Measurements from ENCODE around the gene ETV6. TPM values are rescaled to one million over a fixed set of nuclear protein-coding genes. Genes with fewer than 3 reads are reported as not detected.

ETV6 gene
- total RNA-seq, 1 donor from 2014 or later = 7.3 TPM

DNA sequence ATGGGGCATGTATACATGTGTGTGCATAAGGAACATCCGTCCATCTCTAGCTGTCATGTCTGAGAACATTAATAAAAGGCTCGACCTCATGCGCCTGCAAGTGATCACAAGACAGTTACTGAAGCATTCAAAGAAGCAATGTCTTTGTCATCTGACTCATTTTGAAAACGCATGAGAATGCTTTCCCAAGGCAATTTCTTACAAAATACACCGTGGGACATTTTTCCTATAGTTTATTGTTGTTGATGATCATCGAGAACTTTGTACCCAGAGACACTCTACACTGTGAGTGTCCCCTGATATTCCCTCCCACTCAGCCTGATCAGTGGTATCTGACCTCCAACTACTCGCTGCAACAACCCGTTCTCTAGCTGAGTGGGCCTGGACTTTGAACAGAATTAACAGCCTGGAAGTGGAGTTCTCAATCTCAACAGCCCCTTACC lies 68.1 kb downstream of the ETV6 start:
- peak in 1 of 2 donors; percentile 19 for DNase-seq (ENCODE audit: low read depth in 2 of 2)

DNA sequence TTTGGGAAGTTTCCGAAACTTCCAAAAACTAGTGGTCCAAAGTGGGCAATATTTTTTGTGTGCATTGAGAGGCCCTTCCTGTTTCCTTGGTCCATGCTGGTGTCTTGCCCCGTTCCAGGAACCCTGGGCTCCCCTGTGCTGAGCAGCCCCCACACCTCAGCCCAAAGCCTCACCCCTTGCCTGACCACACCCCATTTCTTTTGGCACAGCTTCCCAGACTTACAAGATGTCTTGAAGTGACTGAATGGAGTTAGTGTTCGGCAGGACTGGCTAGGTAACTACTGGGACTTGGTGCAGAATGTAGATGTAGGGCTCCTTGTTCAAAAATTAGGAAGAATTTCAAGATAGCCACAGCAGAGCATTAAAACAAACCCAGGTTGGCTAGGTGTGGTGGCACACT lies 68.6 kb downstream of the ETV6 start:
- no peak for DNase-seq (ENCODE audit: low read depth in 2 of 2)

DNA sequence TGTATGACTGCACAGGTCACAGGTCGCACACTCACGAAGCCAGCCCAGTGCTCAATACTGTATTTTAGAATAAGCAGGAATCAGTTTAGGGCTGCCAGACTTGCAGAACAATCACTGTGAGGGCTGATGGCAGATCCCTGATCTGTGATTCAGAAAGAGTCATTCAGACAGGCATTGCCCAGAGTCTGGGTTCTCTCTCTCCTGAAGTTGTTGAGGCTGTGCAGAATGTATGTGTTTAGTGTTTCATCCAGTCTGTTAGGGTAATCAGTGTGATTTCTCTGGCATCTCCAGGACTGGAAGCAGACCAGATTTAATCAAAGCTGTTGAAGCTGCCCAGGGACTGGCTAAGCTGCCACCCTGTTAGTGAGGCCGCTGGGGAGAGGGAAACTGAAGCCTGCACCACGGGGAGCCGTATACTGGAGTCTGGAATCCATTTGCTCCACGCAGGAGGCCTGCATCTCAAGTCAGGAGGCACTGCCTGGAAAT lies 69.3 kb downstream of the ETV6 start:
- DNase-seq (ENCODE audit: low read depth in 2 of 2) = peak in 1 of 2 donors; percentile 81

DNA sequence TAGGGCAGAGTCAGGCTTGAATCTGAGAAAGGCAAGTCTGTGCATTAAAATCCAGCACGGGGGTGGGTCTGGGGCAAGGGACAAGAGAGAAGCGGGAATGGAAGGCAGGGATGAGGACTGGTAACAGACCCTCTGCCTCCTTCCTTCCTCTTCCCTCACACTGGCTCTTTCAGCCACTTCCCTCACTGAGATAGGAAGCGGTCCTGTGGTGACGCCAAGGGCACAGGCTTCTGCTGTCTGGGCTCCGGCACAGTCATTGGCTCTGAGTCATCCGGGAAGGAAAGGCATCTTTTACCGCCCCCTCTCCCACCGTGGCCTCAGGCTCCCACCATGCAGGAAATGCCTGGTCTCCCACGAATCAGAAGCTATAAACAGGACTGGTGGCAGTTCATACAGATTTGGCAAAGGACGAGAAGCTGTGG lies 70.2 kb downstream of the ETV6 start:
- peak; percentile 83 to 96 for DNase-seq (ENCODE audit: low read depth in 2 of 2)

DNA sequence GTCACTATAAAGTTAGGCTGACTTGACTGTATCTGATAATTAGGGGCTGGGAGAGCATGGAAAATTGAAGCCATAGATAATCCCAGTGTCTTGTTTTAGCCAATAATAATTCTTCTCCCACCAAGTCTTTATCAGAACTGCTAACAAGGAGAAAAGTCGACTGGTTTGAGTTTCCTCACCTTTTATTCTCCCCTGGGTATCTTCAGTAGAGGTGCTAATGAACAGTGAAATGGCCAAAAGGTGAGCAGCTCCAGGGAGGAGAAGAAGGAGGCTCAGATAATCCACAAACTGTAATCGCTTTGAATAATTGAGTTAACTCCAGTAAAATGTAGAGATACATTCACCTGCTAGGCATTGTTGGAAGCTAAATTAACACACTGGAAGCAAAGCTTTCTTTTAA lies 72.6 kb downstream of the ETV6 start:
- no peak for DNase-seq (ENCODE audit: low read depth in 2 of 2)

DNA sequence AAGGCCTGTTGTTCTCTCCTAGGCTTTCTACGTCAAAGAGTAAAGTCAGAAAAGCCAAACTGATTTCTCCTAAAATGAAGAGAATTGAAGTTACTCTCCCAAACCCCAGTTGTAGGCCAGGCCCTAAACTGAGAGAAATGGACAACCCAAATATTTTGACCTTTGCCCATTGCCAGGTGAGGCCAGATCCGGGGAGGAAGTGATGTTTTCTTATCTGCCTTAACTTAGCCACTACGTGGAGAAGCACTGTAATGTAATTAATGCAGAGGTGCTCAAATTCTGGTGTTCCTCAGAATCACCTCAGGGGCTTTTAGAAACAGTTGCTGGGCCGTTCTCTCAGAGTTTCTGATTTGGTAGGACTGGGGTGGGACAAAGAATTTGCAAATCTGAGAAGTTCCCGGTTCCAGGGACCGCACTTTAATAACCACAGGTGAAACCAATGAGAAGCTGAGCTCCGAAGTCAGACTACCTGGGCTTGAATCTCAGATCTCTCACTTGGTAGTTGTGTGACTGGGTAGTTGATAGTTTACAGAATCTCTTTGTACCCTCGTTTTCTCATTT lies 73.2 kb downstream of the ETV6 start:
- no peak for DNase-seq (ENCODE audit: low read depth in 2 of 2)

DNA sequence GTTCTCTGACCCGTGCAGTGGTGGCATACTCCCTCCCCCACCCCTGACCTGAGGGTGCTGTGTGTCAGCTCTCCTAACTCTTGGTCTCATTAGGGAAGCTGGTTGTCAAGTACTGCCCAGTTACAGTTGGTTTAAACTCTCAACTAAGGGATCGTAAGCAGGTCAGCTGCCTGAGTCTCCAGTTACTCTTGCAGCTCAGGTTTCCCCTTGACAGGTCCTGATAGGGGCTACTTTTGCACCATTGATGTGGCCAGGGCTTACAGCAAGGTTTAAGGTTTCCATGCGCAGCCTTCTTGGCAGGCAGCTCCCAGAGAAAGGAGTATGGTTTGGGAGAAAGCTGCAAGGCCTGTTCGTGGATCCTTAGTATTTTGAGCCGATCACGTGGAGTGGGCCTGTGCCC lies 74.5 kb downstream of the ETV6 start:
- no peak for DNase-seq (ENCODE audit: low read depth in 2 of 2)

DNA sequence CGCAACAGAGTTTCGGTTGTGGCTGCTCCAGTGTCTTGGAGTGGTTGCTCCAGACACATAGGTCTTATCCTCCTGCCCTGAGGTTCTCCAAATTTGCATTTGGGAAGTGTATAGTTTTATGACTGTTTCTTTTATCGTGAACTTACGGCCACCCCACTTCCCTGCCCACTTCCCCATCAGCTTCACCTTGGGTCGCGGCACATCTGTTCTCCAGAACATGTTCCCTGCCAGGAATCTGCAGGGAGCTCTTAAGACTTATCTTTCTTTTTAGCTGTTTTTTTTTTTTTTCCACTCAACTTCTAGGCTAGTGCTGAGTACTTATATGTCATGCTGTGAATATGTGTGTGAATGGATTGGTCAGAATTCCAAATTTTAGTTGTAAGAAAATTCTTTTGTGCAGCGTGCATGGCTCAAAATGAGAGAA lies 75.4 kb downstream of the ETV6 start:
- peak in 1 of 2 donors; percentile 49 for DNase-seq (ENCODE audit: low read depth in 2 of 2)

DNA sequence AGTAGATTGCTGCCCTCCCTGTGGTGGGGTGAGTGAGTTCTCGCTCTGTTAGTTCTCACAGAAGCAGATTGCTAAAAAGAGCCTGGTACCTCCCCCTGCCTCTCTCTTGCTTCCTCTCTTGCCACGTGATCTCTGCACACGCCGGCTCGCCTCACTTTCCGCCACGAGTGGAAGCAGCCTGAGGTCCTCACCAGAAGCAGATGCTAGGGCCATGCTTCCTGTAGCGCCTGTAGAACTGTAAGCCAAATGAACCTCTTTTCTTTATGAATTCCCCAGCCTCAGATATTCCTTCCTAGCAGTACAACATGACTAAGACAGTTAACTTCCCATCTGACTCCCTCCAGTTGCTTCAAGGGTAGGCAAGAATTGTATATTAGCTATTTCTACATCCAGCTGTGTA lies 76.2 kb downstream of the ETV6 start:
- no peak for DNase-seq (ENCODE audit: low read depth in 2 of 2)

DNA sequence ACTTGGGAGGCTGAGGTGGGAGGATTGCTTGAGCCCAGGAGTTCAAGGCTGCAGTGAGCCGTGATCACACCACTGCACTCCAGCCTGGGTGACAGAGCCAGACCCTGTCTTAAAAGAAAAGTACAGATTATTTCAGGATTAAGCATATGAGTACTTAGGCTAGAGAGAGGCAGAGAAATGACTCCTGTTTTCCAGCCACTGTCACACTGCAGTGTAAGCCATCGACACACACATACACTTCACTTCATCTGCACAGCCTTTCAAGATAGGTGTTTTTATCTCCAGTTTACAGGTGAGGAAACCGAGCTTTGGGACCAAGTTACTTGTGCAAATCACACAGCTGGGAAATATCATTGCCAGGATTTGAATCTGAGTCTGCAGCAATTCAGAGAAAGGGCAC lies 77.2 kb downstream of the ETV6 start:
- no peak for DNase-seq (ENCODE audit: low read depth in 2 of 2)

DNA sequence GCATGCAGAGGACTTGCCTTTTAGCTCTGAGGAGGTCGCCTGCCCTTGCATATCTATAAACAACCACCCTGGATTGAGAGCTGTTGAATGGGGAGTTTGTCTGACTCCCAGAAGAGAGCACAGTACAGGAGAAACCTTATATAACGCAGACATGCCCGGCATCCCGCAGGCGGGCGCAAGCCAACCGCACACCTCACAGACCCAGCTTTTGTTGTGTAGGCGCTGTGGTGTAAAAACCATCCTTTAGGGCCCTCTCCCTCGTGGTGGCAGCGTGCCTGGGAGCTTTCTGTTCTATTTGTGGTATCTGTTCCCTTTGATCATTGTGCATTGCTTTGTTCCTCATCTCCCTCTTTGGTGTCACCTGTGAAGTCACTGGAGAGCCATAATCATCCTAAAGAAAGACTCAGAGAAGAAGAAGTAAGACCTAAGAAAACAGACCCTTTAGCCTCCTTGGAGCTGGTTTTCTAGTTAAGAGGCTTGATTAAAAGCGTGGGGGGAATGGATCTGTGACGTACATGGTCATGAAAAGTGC lies 77.7 kb downstream of the ETV6 start:
- DNase-seq (ENCODE audit: low read depth in 2 of 2) = no peak

DNA sequence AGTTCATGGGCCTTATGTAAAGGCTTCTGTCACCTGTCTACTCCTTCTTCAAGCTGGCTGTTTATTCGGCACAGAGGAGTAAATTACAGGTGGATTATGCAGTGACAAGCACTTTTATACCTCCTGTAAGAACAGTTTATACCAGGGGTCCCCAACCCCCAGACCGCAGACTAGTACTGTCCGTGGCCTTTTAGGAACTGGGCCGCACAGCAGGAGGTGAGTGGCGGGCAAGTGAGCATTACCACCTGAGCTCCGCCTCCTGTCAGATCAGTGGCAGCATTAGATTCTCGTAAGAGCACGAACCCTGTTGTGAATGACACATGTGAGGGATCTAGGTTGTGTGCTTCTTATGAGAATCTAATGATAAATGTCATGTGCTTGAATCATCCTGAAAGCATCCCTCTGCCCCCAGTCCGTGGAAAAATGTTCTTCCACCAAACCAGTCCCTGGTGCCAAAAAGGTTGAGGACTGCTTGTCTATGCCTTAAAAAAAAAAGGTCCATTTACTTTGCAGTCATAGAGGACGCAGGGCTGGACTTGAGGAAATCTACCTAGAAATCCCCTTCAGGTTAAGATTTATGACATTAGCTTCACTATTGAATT lies 78.8 kb downstream of the ETV6 start:
- no peak for DNase-seq (ENCODE audit: low read depth in 2 of 2)

DNA sequence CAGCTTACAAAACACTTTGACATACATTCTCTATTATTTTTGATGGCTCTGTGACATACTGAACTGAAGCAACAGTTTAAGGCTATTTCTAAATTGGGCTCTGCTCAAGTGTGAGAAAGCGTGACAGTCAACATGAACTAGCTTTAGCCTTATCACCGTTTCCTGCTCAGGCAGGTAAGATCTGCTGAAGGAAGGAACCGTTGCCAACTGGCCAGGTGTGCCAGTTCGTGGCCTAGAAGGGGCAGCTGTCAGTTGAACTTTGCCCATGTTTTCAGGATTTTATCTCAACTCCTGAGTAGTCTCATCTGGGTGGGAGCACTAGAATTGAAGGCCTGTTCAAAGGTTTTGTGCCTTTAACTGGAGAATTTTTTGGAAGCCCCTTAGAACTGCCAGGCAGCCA lies 79.5 kb downstream of the ETV6 start:
- no peak for DNase-seq (ENCODE audit: low read depth in 2 of 2)

DNA sequence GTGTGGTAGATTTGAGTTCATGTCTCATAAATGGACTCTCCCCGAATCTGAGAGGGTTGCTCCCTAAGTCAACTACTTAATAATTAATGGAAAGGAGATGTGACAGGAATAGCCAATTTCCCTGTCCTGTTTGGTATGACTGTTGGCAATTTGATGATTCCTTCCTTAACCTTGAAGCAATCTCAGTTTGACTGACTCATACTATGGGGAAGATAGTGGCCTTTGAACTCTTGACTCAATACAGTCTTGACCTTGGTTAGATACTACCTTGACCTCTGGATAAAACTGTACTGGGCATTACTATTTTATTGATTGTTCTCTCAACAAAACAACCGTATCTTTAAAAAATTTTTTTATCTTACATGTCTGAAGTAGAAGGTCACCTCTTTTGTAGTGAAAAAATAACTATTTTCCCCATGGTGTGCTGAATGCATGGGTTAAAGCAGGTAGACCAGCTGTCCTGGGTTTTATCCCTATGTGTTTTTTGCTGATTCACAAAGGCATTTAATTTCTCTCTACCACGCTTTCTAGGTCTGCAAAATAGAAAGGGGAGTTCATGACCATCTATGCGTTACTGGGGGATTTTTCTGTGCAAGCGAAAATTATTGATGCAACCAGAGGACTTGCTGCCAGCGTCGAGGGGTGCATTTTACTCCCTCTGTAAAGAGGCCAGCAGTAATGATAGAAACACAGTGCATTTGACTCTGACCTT lies 80.1 kb downstream of the ETV6 start:
- no peak for DNase-seq (ENCODE audit: low read depth in 2 of 2)

DNA sequence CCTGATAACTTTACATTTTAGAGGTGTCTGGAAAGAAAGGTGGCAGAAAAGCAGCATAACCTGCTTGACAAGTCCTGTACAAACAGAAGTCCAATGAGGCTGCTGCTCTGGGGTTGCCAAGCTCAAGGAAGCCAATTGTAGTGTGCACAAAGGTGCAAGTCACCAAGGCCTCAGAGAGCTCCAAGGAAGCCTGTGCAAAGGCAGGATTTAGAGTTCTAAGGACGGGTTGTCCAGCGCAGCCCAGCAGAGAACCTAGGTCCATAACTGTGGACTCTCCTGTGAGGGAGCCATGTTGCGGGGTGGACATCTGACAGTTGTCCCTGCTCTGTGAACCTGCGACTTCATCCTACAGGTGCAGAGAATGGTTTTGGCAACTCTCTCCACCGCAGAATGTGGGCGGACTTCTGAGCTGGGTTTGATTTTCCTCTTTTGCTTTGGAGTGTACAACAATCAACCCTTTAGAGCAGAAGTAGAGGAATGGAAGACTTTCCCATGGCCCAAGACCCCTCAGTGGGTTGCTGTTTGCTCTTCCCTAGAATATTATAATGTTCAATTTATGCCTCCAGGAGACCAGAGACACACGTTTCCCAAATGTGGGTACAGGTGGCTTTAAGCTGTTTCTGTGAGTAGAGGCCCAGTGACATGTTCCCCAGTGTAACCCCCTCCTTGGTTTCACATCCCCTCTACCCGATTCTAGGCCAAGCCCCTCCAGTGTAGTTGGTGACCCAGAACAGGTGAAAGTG lies 81.0 kb downstream of the ETV6 start:
- no peak for DNase-seq (ENCODE audit: low read depth in 2 of 2)

DNA sequence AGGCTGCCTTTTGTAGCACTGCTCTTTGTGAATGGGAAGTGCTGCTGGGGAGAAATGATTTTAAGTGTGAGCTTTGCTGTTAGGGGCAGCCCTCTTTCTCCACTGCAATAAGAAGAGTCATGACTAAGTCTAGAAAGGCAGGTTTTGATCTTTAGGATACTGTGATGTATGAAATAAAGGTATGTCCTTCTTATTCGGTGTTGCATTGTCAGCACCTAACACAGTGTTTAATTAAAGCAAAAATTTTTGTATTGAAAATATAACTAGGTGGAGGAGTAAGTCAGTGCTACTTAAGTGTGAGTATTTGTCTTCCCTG lies 81.5 kb downstream of the ETV6 start:
- DNase-seq (ENCODE audit: low read depth in 2 of 2) = no peak

DNA sequence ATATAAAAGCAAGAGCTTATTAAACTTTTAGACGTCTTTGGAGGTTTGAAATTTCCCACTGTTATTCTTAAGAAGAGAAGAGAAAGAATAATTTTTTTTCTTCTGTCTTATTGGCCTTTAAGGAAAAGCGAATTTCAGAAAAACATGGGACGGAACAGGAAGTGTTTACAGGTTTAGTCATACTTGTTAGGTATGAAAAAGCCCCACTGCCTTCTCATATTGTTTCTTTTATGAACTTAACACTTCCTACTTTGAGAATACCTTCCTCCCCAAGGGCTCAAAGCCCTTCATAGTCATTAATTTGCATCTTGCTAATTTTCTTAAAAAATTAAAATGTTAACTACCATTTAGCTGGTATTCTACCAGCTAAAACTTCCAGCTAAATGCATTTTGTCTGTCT lies 82.0 kb downstream of the ETV6 start:
- peak in 1 of 2 donors; percentile 86 for DNase-seq (ENCODE audit: low read depth in 2 of 2)

DNA sequence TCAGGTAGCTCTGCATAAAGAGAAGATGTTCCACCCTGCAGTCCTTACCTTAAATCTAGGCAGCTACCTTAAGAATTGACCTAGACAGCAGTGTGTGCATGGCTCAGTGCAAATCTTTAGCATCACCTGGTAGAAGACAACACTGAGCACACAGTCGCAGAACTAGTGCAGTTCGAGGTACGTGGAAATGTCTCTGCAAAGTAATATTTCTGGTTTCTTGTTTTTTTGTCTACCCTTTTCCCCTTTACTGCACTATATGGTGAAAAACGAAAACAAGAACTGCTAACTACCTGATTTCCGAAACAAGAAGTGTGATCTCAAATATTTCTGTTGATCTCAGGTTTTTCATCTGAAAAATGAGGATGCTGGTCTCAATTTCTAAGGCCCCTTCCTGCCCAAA lies 82.5 kb downstream of the ETV6 start:
- DNase-seq (ENCODE audit: low read depth in 2 of 2) = no peak

DNA sequence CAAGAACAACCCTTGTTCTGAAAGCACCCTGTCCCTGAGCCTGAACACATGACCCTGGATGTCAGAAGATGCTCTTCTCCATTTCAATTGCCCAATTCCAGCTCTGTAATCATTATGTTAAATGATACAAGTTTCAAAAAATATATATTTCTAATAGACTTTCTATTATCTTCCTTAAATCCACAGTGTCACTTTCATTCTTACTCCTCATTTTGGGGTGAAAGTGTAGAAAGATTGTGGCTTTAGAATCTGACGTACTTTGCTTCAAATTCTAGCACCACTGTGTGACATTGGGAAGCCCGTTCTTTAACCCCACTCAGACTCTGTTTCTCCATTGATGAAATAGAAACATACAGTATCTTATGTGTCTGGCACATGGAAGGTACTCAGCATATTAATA lies 83.2 kb downstream of the ETV6 start:
- DNase-seq (ENCODE audit: low read depth in 2 of 2) = no peak

DNA sequence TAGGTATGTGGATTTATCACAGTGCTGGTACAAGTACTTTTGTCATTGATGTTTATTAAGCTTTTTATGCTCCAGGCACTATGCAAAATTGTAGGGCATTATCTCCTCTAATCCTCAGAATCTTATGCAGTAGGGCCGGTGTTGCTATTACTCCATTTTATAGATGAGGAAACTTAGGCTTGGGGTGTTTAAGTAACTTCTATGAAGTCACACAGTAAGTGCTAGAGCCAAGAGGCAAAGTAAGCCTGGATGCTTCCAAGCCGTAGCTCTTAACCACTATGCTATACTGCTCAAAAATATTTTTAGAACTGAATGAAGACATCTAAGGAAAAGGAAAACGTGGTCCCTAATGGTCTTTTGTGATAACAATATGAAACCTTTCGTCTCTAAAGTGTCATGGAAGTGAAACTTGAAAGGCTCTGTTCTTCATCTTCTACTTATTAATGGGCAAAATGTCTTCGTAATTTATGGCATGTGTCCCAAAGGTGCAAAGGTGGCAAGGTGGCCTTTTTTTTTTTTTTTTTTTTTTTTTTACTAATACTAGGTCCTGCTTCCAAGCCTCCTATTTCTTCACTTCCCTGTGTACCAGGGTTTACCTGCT lies 85.2 kb downstream of the ETV6 start:
- no peak for DNase-seq (ENCODE audit: low read depth in 2 of 2)

DNA sequence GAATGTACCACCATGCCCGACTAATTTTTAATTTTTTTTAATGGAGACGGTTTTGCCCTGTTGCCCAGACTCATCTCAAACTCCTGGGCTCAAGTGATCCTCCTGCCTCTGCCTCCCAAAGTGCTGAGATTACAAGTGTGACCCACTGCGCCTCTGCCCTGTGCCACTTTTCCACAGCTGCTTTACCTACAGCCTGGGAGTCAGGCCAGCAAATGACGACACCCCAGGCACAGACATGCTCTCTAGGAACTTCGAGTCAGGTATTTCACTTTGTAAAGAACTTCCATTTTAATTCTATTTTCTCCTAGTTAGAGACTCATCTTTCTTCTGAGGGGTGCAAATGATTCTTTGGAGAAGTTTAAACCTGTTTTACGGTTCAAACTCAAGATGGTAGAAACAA lies 89.0 kb downstream of the ETV6 start:
- DNase-seq (ENCODE audit: low read depth in 2 of 2) = no peak
